GM19238 (cell line): Measurements from ENCODE around the gene NDUFS7.
"Not testable (repeated sequence)": the region's sequence is repeated elsewhere in the genome, so short reads cannot be mapped to it uniquely, and the experiment has no call there.

Source experiments
- DNase-seq: peaks from one replicate; pipeline ENCODE4 v3.0.0; 2011; ENCODE audit warnings: low spot score; ENCODE audit not compliant: insufficient read length

Gene NDUFS7

GRCh38 chr19:1417681-1418495, 34.2 kb downstream of the NDUFS7 start:
- DNase-seq, result no peak

GRCh38 chr19:1418496-1418775, 34.7 kb downstream of the NDUFS7 start:
- no peak for DNase-seq

DNA sequence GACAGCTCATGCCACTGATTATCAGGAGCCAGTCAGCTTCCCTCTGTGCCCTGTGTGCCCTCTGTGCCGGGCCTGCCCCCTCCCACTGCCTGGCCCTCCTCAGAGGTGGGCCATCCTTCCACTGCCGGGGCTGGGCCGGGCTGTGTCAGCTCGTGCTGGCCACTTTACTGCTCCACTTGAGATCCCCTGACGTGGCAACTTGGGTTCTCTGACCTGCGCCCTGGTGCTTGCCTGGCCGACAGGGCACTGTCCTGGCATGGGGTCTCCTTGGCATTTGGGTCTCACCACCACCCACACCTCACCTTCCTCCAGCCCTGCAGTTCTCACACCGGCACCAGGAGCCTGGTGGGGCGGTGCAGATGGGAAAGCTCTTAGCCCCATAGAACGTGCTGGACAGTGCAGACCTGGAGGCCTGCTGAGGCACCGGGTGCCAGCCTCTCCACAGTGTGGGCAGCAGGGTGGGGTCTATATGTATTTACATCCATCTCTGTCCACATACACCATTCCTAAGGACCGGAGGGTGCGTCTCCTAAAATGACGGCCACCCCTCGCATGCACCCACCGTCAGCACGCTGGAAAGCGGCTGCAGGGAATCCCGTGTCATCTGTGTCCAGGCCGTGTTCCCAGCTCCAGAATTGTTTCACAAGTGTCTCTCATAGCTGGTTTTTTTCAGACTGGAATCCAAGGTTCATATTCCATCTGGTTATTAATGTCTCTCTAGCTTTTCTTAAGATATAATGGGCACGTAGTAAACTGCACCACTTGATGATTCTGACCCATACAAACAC, 35.4 kb downstream of the NDUFS7 start:
- DNase-seq, result no peak

DNA sequence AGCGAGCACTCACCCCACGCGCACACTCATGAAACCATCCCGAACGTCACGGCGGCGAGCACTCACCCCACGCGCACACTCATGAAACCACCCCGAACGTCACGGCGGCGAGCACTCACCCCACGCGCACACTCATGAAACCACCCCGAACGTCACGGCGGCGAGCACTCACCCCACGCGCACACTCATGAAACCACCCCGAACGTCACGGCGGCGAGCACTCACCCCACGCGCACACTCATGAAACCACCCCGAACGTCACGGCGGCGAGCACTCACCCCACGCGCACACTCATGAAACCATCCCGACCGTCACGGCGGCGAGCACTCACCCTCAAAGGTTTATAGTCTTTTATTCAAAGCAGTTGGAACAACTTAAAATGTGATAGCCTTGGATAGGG, 36.4 kb downstream of the NDUFS7 start:
- DNase-seq, result not testable (repeated sequence)

DNA sequence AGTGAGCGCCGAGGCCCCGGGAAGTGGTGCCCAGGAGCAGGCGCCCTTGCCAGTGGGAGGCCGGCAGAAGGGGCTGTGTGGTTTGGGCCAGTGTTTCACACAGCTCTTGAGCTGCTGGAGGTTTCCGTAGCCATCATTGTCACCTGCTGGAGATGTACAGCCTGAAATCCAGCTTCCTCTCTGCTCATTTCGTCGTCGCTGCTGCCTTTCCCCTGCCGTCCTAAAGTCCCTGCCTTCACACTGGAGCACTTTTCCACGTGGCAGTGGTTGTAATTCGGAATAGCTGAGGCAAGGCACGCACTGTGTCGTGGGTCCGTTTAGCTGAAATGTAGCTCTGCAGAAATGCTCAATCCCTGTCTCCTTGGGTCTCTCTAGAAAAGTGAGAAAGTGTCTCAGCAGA, 36.9 kb downstream of the NDUFS7 start:
- DNase-seq, result no peak

DNA sequence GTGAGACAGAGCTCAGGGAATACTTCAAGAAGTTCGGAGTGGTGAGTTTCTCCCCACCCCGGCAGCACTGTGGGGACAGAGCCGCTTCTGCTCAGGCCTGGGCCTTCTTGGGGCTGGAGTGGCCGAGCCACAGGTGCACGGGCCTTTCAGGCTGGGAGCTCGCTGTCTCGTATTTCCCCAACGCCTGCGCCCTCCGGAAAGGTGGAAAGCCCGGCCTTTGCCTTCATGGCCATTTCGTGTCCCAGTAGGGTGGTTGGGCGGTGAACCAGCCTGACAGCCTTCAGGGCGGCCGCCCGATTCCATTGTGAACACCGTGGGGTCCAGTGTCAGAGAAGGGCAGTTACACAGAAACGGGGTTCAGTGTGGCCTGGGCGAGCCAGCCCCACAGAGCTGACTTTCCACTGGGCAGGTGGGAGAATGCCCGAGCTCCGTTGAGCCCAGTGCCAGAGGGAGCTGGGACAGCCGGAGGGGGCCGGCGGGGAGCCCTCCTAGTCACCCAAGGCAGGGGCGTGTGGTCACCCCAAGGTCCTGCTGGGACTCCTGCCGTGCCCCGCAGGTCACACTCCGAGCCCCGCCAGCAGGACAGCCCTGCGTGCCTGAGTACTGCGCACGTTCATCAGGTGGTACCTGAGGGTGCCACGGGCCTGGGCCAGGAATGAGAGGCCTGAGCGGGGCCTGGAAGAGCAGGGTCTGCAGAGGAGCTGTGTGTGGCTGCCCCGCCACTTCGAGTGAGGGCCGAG, 37.7 kb downstream of the NDUFS7 start:
- DNase-seq, result no peak

- no peak for DNase-seq
These were observed 38.2 kb downstream of the NDUFS7 start for GRCh38 chr19:1421958-1422305.

DNA sequence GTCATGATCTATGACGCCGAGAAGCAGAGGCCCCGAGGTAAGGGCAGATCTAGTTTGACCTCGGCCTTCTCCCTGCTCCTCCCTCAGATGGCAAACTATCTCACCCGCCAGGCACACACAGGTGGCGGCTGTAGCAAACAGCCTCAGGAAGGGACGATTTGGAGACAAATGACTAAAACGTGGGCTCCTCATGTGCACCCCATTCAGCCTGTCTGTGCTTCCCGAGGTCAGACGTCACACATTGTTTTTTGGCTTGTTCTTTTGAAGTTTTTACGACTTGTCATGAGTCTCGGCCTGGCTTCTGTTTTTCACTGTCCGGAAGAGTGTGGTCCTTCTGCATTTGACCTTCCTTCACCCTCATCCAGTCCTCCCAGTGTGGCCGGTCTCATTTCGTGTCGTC, 38.7 kb downstream of the NDUFS7 start:
- DNase-seq, result no peak

- no peak for DNase-seq
These were observed 39.2 kb downstream of the NDUFS7 start for GRCh38 chr19:1422943-1423342.

DNA sequence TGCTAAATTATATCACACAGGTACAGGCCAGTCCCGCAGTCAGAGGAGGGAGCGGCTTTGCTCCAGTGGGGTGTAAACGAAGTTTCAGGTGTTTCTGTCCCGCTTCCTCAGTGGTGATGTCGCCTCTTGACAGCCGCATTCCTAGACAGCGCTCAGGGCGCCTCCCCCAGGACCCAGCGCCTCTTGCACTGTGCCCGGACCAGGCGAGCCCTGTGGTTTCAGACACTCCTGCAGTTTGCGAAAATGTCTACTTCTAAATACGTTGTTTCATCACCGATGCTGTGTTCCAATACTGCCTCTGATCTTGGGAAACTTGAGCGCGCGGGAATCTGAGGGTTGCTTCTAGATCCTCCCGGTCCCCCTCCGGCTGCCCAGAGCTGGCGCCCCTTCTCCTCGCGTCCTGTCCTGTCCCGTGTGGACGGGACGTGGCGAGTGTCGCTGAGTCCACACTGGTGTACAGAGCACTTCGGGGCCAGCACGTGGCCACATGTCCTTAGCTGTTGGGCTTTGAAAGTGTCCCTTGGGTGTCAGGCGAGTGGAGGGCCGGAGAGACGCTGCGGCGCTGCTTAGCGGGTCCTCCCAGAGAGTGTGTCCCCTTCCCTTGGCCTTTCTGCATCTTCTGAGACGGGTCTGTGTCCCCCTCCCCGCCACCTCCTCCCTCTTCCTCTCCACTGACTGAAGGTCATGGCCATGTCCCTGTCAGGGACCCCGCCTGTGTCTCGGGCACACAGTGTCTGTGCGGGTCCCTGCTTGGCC, 39.9 kb downstream of the NDUFS7 start:
- DNase-seq, result no peak

DNA sequence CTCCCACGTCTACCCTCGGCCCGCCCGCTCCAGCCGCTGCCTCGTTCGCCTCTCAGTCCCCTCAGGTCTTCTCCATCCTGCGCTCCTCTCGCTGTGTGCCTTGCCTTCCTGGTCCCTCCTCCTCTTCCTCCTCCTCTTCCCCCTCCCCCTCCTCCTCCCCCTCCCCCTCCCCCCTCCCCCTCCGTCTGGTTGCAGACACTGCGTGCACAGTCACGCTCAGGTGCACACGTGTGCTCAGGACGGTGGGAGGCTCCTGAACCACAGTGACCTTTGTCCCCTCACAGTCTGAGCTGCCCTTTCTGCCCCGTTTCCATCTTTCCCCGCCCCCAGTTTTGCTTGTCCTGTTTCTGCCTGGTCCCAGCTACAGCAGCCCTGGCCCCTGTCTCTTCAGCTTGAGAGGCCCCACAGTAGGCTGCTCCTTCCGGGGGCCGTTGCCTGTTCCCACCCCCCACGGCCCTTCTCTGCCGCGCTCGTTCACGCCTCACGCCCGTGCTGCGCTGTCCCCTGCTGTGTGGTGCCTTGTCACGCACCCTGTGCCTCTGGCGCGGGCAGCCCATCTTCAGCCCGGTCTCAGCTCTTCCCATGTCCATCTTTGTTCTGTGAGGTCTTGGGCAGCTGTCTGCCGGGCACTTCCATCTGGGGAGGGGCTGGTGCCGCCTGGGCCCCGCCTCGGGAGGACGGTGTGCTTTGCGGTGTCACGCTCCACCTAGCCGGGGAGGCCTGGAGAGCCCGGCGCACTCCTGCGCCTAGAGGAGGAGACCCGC, 40.7 kb downstream of the NDUFS7 start:
- DNase-seq, result no peak

DNA sequence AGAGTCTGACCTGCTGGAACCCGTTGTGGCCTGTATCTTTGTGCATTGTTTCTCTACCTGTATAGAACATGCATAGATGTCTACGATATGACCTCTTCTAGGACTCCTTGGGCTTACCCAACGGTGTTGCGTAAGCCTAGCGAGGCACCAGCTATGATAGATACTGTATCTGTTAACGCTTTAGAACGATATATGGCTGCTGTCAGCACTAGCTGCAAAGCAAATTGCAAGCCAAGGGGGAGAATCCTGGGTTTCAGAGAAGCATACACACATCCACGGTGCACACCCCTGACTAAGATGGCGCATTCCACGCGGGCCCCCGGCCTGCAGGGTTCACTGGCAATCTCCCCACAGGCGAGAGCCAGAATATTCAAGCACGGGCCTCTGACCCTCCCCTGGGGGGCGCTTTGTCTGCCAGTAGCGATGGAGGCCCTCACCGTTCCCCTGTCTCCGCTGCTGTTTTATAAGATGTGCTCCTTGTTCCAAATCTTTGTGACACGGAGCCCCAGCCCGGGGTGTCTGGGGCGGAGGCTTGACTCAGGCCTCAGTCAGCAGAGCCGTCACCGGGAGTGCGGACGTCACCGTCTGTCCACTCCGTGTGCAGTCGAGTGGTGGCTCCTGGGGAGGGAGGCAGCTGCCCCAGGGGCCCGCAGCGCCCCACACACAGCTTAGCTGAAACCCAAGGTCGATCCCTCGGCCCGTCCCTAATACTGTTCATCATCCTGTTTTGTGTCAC, 41.6 kb downstream of the NDUFS7 start:
- DNase-seq, result no peak

GRCh38 chr19:1425902-1426301, 42.2 kb downstream of the NDUFS7 start:
- no peak for DNase-seq

DNA sequence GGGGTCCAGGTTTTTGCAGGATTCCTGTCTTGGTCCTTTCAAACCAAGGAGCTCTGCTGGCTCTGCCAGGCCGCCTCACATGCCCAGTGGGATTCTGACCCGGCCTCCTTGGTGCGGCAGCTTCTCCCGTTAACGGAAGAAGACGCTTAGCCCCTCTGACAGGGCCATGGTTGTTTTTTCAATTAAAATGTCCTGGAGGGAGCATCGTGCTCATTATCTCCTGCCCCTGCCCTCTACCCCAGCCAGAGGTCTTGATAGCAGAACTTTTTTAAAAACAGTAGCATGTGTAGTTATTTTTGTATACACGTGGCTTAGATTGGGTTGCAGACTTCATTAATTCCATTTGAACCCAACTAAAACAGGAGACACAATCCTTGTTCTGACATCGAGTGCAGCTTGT, 43.0 kb downstream of the NDUFS7 start:
- no peak for DNase-seq

- no peak for DNase-seq
These were observed 43.7 kb downstream of the NDUFS7 start for GRCh38 chr19:1427221-1427920.

DNA sequence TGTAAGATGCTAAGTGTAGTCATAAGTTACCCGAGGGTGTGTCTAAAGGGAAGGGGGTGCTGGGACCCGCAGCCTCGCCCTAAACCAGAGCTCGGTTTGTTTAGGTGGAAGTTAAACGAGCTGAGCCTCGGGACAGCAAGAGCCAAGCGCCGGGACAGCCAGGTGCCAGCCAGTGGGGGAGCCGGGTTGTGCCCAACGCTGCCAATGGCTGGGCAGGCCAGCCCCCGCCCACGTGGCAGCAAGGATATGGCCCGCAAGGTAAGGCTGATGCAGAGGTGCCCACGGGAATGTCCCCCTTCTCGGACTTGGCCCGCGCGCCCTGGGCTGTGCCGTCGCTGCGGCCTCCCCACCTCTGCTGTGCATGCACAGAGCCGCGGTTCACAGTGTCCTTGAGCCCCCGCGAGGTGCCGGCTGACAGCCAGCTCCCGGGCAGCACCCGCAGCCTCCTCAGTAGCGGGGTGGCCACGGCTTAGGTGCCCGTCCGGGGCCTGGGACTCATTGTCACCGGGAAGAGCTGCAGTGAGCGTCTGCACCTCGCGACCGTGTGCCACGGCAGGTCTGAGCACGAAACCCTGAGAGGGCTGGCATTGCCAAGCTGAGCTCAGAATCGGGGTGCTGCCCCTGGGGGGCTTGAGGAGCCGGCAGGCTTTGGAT, 45.2 kb downstream of the NDUFS7 start:
- DNase-seq, result no peak

DNA sequence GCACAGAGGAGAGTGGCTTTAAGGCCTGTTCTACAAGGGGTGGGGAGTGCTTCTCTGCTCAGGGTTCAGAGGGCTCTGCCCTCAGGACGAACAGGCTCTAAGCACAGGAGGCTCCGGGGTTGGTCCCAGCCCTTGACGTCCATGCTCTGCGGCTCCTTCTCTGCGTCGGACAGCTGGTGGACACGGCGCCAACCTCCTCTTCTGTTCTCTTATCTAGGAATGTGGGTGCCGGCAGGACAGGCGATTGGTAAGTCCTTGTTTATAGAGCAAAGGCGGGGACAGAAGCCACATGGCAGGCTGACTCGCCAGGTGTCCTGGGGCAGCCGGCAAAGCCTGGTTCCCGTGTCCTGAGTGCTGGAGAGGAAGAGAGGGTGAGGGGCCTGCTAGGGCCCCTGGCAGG, 46.0 kb downstream of the NDUFS7 start:
- DNase-seq, result no peak

DNA sequence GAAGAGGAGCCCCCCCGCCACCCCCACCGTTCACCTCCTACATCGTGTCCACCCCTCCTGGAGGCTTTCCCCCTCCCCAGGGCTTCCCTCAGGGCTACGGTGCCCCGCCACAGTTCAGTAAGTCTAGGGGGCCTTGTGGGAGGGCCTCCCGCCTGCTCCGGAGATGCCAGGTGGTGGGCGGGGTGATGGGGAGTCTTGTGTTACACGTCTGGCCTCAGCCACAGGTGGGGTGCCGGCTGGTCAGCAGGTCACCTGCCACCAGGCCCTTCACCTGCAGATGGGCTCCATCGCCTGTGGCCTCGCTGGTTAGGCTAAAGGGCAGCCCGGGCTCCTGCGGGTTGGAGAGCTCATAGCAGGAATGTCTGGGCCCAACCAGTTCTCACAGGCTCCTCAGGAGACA, 46.5 kb downstream of the NDUFS7 start:
- DNase-seq, result no peak
